Omental fat pad (tissue), 4 donors: Measurements from ENCODE around the gene MYO10. TPM values are rescaled to one million over a fixed set of nuclear protein-coding genes. Genes with fewer than 3 reads are reported as not detected.
"Not testable (repeated sequence)": the region's sequence is repeated elsewhere in the genome, so short reads cannot be mapped to it uniquely, and the experiment has no call there.

Source experiments
- ATAC-seq: fragments of 150-250 bp; one replicate; pipeline ENCODE4 v1.9.1; 2016; ENCODE audit warnings: mild to moderate bottlenecking, moderate library complexity; ENCODE audit not compliant: low FRiP score
- DNase-seq: peaks from one replicate; pipeline ENCODE4 v3.0.0-alpha.2; 2019; ENCODE audit warnings: low spot score
- total RNA-seq, 4 donors: library from RNA; depleted of rRNA; stranded (reverse); fragments of >200 nt; gene quantifications; one replicate each; pipeline ENCODE4 v1.1.0, GENCODE V29; 2016
- TF ChIP-seq, protein P1 (sequence below), 3 donors: fragments of 450-650 bp; IDR thresholded peaks; one replicate each; pipeline ENCODE4 v1.5.1; 2016 to 2017; ENCODE audit warnings: antibody characterized with exemption in 3 of 3, mild to moderate bottlenecking in 3 of 3, moderate library complexity in 2 of 3

The MYO10 gene
- total RNA-seq, 4 donors from 2014 or later, result 12.1 to 35.8 (median 17.7) TPM

DNA sequence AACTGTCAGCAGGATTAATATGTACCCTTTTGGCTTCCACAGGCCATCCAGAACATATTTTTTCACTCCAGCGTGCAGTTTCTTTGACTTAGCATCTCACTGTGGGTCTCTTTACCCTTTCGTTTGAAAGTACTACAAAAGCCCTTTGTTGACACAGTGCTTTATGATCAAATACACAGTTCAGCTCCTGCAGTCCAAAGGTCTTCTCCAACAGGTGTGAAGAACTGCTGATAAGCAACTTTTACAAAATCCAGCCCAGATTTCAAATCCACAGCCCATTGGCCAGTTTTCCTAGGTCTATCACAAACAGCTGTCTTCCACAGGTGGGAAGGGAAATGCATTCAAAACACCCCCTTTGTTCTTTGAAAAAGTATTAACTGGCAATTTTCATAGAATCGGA lies 54.8 kb downstream of the MYO10 start:
- TF ChIP-seq, protein P1, sequence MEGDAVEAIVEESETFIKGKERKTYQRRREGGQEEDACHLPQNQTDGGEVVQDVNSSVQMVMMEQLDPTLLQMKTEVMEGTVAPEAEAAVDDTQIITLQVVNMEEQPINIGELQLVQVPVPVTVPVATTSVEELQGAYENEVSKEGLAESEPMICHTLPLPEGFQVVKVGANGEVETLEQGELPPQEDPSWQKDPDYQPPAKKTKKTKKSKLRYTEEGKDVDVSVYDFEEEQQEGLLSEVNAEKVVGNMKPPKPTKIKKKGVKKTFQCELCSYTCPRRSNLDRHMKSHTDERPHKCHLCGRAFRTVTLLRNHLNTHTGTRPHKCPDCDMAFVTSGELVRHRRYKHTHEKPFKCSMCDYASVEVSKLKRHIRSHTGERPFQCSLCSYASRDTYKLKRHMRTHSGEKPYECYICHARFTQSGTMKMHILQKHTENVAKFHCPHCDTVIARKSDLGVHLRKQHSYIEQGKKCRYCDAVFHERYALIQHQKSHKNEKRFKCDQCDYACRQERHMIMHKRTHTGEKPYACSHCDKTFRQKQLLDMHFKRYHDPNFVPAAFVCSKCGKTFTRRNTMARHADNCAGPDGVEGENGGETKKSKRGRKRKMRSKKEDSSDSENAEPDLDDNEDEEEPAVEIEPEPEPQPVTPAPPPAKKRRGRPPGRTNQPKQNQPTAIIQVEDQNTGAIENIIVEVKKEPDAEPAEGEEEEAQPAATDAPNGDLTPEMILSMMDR (IDR thresholded peaks at IDR 0.05), result no peak
- DNase-seq (no peak), ATAC-seq (no peak)

DNA sequence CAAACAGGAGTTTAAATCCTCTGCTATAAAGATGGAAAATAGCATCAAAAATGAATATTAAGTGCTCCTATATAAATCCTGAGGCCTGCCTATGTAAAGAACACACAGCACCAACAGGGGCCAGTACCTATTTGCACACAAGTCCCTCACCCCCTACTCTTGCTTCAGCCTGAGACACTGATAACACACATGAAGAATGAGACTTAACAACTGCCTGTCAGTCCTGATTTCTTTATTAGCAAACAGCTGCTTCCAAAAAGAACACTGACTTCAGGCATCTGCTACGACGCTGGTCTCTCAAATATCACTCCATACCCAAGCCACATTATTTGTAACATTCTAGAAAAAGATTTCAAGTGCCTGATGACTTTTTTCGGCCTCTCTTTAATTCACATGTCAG lies 55.5 kb downstream of the MYO10 start:
- no peak for ATAC-seq
- TF ChIP-seq, protein P1 (IDR thresholded peaks at IDR 0.05), result no peak
- no peak for DNase-seq

GRCh38 chr5:16879650-16880049 lies 56.4 kb downstream of the MYO10 start:
- ATAC-seq (no peak), DNase-seq (no peak)
- TF ChIP-seq, protein P1 (IDR thresholded peaks at IDR 0.05), result no peak

DNA sequence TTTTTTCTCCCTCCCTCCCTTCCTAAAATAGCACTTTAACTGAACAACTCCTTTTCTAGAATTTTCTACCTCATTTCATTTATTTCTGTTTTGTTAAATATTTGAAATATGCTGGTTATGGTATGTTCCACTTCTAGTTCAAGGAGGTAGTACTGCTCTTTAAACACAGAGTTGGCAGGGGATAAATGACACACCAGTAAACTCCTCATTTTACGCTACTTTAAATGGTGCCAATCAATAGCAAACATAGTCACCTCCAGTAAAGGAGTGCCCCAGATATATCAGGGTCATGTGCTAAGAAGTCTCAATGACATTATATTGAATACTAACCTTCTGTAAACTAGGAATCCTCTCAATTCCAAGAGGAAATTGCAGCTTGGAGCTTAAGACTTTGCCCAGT lies 56.9 kb downstream of the MYO10 start:
- ATAC-seq, result no peak
- TF ChIP-seq, protein P1 (IDR thresholded peaks at IDR 0.05), result no peak
- no peak for DNase-seq

GRCh38 chr5:16877267-16877935 lies 58.7 kb downstream of the MYO10 start:
- TF ChIP-seq, protein P1 (IDR thresholded peaks at IDR 0.05), result no peak
- DNase-seq, result no peak
- ATAC-seq, result no peak

- DNase-seq, result not testable (repeated sequence)
Measured at GRCh38 chr5:16874424-16874823, 61.7 kb downstream of the MYO10 start.

DNA sequence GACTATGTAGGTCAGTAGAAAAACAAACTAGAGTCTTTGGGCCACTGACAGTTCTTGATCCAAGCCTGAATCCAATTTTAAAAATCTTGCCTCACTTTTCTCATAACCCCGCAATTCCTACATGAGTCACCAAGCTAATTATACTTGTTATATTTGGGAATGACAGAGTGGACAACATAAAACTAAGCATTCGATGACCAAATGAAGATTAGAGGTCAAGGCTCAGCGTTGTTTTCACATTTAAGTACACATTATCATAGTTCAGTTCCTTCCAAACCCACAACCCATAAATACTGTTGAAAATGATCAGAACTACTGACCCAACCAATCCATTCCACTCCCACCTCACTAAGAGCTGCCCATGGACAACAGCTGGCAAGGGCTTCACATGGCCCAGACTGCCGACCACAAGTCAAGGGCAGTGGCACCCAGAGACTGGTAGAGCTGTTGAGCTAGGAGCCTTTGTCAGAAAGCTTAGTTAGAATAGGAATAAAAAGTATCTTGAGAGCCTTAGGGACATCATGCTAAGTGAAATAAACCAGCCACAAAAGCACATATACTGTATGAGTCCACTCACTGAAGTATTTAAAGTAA lies 64.2 kb downstream of the MYO10 start:
- TF ChIP-seq, protein P1 (IDR thresholded peaks at IDR 0.05), result no peak
- ATAC-seq, result no peak
- no peak for DNase-seq

More at GRCh38 chr5:16874424-16874823, 61.7 kb downstream of the MYO10 start:
- ATAC-seq, result not testable (repeated sequence)
